H1 (cell line): Measurements from ENCODE around the gene CTCF. TPM values are rescaled to one million over a fixed set of nuclear protein-coding genes. Genes with fewer than 3 reads are reported as not detected.

Source experiments
- CTCF ChIA-PET: fragments of 300-600 bp; sonication (Branson Sonifier 250); formaldehyde crosslinking; loops from one replicate; lab custom pipeline; 2021; ENCODE audit not compliant: partially characterized antibody; lab: Charles Lee
- POLR2A ChIA-PET: fragments of 300-600 bp; sonication (Branson Sonifier 250); formaldehyde crosslinking; loops from one replicate; lab custom pipeline; 2021; ENCODE audit warnings: inconsistent platforms; ENCODE audit not compliant: partially characterized antibody; lab: Charles Lee
- DNase-seq, 2 experiments: peaks; one replicate each; pipeline versions ENCODE4 v3.0.0 to v3.0.0-alpha.2; 2010 to 2022; ENCODE audit warnings: low spot score in 2 of 2, low read depth in 1 of 2, mixed read lengths in 1 of 2
- FAIRE-seq: peaks from 2 replicates; lab custom pipeline; 2011; peaks lifted over from hg19 to GRCh38; lab: Jason Lieb, UNC
- H2AFZ ChIP-seq: 2 replicates; pipeline ENCODE4 v1.8.1; 2012; ENCODE audit warnings: low read length, inconsistent platforms
- H2AK5ac ChIP-seq: 2 replicates; pipeline ENCODE4 v1.6.1; 2013; ENCODE audit warnings: low read depth, low read length
- H2BK120ac ChIP-seq: replicated peaks from 2 replicates; pipeline ENCODE3; 2013; ENCODE audit warnings: low read depth, low read length, inconsistent platforms
- H2BK12ac ChIP-seq: 2 replicates; pipeline ENCODE4 v1.6.1; 2013; ENCODE audit warnings: low read depth, low read length
- H2BK15ac ChIP-seq: 2 replicates; pipeline ENCODE4 v1.6.1; 2013; ENCODE audit warnings: low read length
- H2BK20ac ChIP-seq: 2 replicates; pipeline ENCODE4 v1.6.1; 2013; ENCODE audit warnings: low read length
- H2BK5ac ChIP-seq: 2 replicates; pipeline ENCODE4 v1.6.1; 2013; ENCODE audit warnings: low read depth, low read length
- H3K14ac ChIP-seq: 2 replicates; pipeline ENCODE4 v1.6.1; 2013; ENCODE audit warnings: inconsistent platforms; ENCODE audit not compliant: insufficient read length
- H3K18ac ChIP-seq: 2 replicates; pipeline ENCODE4 v1.6.1; 2013; ENCODE audit warnings: low read length; ENCODE audit errors: extremely low read depth
- H3K23ac ChIP-seq: 2 replicates; pipeline ENCODE4 v1.6.1; 2013; ENCODE audit warnings: inconsistent platforms; ENCODE audit not compliant: insufficient read length
- H3K23me2 ChIP-seq: 2 replicates; pipeline ENCODE4 v1.6.1; 2013; ENCODE audit warnings: low read depth, low read length
- H3K27ac ChIP-seq: 2 replicates; pipeline ENCODE4 v1.6.1; 2011; ENCODE audit warnings: low read depth, low read length, inconsistent platforms
- H3K27me3 ChIP-seq, 4 experiments: replicated peaks in 1 of 4; 1 replicate in 1 of 4; 2 replicates in 3 of 4; pipeline versions ENCODE4 v1.6.1 to v1.8.1; 2011 to 2013; ENCODE audit warnings: low read length in 3 of 4, mild to moderate bottlenecking in 3 of 4, inconsistent platforms in 2 of 4, mixed read lengths in 2 of 4, moderate library complexity in 1 of 4; ENCODE audit not compliant: control insufficient read depth in 3 of 4, insufficient read depth in 3 of 4; ENCODE audit errors: extremely low read depth in 1 of 4
- H3K36me3 ChIP-seq, 4 experiments: 2 replicates each; pipeline versions ENCODE4 v1.6.1 to v1.8.1; 2011 to 2013; ENCODE audit warnings: mild to moderate bottlenecking in 4 of 4, low read length in 3 of 4, moderate library complexity in 2 of 4, control low read depth in 1 of 4, inconsistent platforms in 1 of 4; ENCODE audit not compliant: insufficient read depth in 4 of 4, control insufficient read depth in 2 of 4
- H3K4ac ChIP-seq: replicated peaks from 2 replicates; pipeline ENCODE3; 2013; ENCODE audit warnings: low read length, low read depth, mixed read lengths, inconsistent platforms; ENCODE audit not compliant: insufficient read length
- H3K4me1 ChIP-seq, 4 experiments: replicated peaks in 1 of 4; 1 replicate in 1 of 4; 2 replicates in 3 of 4; pipeline versions ENCODE4 v1.6.1 to v1.8.1; 2011 to 2013; ENCODE audit warnings: low read length in 3 of 4, inconsistent platforms in 2 of 4, mixed read lengths in 1 of 4; ENCODE audit not compliant: insufficient read depth in 4 of 4, control insufficient read depth in 3 of 4
- H3K4me2 ChIP-seq, 2 experiments: 2 replicates each; pipeline versions ENCODE4 v1.6.1 to v1.8.1; 2011 to 2013; ENCODE audit warnings: low read depth in 2 of 2, low read length in 2 of 2, control low read depth in 1 of 2, inconsistent platforms in 1 of 2, mild to moderate bottlenecking in 1 of 2; ENCODE audit not compliant: insufficient read depth in 1 of 2
- H3K4me3 ChIP-seq, 4 experiments: fragments of 200-600, 300-600 bp in 1 of 4; sonication (generic), shearing (Covaris generic), sonication (Bioruptor Twin) in 1 of 4; 2 replicates each; pipeline versions ENCODE4 v1.5.1 to v1.8.1; 2011 to 2016; ENCODE audit warnings: low read length in 4 of 4, low read depth in 3 of 4, control low read depth in 2 of 4, inconsistent platforms in 2 of 4, mild to moderate bottlenecking in 2 of 4, mixed read lengths in 1 of 4, moderate library complexity in 1 of 4; ENCODE audit not compliant: insufficient read depth in 2 of 4; ENCODE audit errors: extremely low read depth in 1 of 4
- H3K56ac ChIP-seq: replicated peaks from 2 replicates; pipeline ENCODE3; 2013; ENCODE audit warnings: low read depth, mild to moderate bottlenecking, mixed read lengths, low read length, inconsistent platforms; ENCODE audit not compliant: insufficient read length
- H3K79me1 ChIP-seq: 2 replicates; pipeline ENCODE4 v1.6.1; 2013; ENCODE audit warnings: low read depth, low read length, control low read depth
- H3K79me2 ChIP-seq, 2 experiments: 2 replicates each; pipeline versions ENCODE4 v1.6.1 to v1.8.1; 2012 to 2013; ENCODE audit warnings: low read length in 2 of 2, mild to moderate bottlenecking in 2 of 2, inconsistent platforms in 1 of 2; ENCODE audit not compliant: insufficient read depth in 2 of 2, control insufficient read depth in 1 of 2
- H3K9ac ChIP-seq, 4 experiments: replicated peaks in 1 of 4; 1 replicate in 1 of 4; 2 replicates in 3 of 4; pipeline versions ENCODE4 v1.6.1 to v1.8.1; 2011 to 2013; ENCODE audit warnings: low read depth in 3 of 4, low read length in 3 of 4, control low read depth in 2 of 4, mild to moderate bottlenecking in 2 of 4, moderate library complexity in 2 of 4, inconsistent platforms in 1 of 4; ENCODE audit errors: extremely low read depth in 1 of 4
- H3K9me3 ChIP-seq, 2 experiments: 2 replicates each; pipeline versions ENCODE4 v1.6.1 to v1.8.1; 2012 to 2013; ENCODE audit warnings: mild to moderate bottlenecking in 2 of 2, moderate library complexity in 2 of 2, control low read depth in 1 of 2, inconsistent platforms in 1 of 2, low read depth in 1 of 2, low read length in 1 of 2, mixed read lengths in 1 of 2; ENCODE audit not compliant: insufficient read depth in 2 of 2
- H4K20me1 ChIP-seq, 2 experiments: replicated peaks in 1 of 2; 2 replicates each; pipeline versions ENCODE3 to v1.8.1; 2011 to 2013; ENCODE audit warnings: inconsistent platforms in 2 of 2, low read length in 2 of 2, mild to moderate bottlenecking in 1 of 2; ENCODE audit not compliant: insufficient read depth in 2 of 2, control insufficient read depth in 1 of 2
- H4K5ac ChIP-seq: 2 replicates; pipeline ENCODE4 v1.6.1; 2013; ENCODE audit warnings: low read length, low read depth, mixed read lengths, inconsistent platforms; ENCODE audit not compliant: insufficient read length
- H4K8ac ChIP-seq: 2 replicates; pipeline ENCODE4 v1.8.0; 2013; ENCODE audit warnings: mild to moderate bottlenecking, moderate library complexity, low read length, inconsistent platforms; ENCODE audit not compliant: insufficient read depth; ENCODE audit errors: extremely low read depth
- H4K91ac ChIP-seq: replicated peaks from 2 replicates; pipeline ENCODE3; 2013; ENCODE audit warnings: low read length, mixed read lengths, inconsistent platforms; ENCODE audit not compliant: insufficient read length
- ATF3 ChIP-seq: IDR thresholded peaks from 2 replicates; pipeline ENCODE4 v1.6.1; 2011; ENCODE audit warnings: low read depth, mild to moderate bottlenecking, low read length; ENCODE audit not compliant: insufficient read depth
- BCL11A ChIP-seq, 2 experiments: IDR thresholded peaks; one replicate each; pipeline ENCODE4 v1.6.1; 2011; ENCODE audit warnings: low read depth in 2 of 2, low read length in 2 of 2, mild to moderate bottlenecking in 2 of 2
- HDAC2 ChIP-seq, 2 experiments: fragments of 300-600 bp in 1 of 2; sonication (generic) in 1 of 2; IDR thresholded peaks; 2 replicates each; pipeline ENCODE4 v1.6.1; 2011 to 2012; ENCODE audit warnings: low read depth in 2 of 2, low read length in 2 of 2, mild to moderate bottlenecking in 2 of 2, moderate library complexity in 2 of 2, borderline replicate concordance in 1 of 2, inconsistent platforms in 1 of 2
- JUN ChIP-seq: IDR thresholded peaks from 2 replicates; pipeline ENCODE4 v1.6.1; 2011; ENCODE audit warnings: low read depth, mild to moderate bottlenecking, improper control_type of control experiment, low read length
- KDM4A ChIP-seq: IDR thresholded peaks from one replicate; pipeline ENCODE4 v1.7.1; 2012; ENCODE audit warnings: low read depth, mild to moderate bottlenecking, moderate library complexity, low read length, inconsistent platforms; ENCODE audit not compliant: severe bottlenecking
- POLR2AphosphoS5 ChIP-seq: IDR thresholded peaks from 2 replicates; pipeline ENCODE4 v1.6.1; 2011; ENCODE audit warnings: low read depth, low read length
- SP1 ChIP-seq: IDR thresholded peaks from 2 replicates; pipeline ENCODE4 v1.6.1; 2011; ENCODE audit warnings: low read depth, low read length
- USF2 ChIP-seq: IDR thresholded peaks from 2 replicates; pipeline ENCODE4 v1.6.1; 2011; ENCODE audit warnings: low read length, improper control_type of control experiment
- WGBS, 2 experiments: shearing (Covaris generic) in 1 of 2; methylation state at CpG; one replicate each; pipeline versions ENCODE4 v1.1.6 to v1.1.7; 2013 to 2015; ENCODE audit warnings: low lambda C conversion rate in 2 of 2, mixed read lengths in 2 of 2, inconsistent platforms in 1 of 2, low coverage in 1 of 2, missing lambda C conversion rate in 1 of 2; ENCODE audit not compliant: insufficient replicate concordance in 2 of 2, insufficient coverage in 1 of 2, insufficient read length in 1 of 2; ENCODE audit errors: extremely low coverage in 1 of 2, missing lambda C conversion rate in 1 of 2; 5-methylcytosine and 5-hydroxymethylcytosine counted together
- polyA plus RNA-seq, 7 experiments: library from polyadenylated mRNA; depleted of rRNA in 3 of 7; stranded (reverse) in 5 of 7; unstranded in 2 of 7; fragments of >200 nt in 5 of 7; fragments of 200-250 nt in 2 of 7; gene quantifications; 1 replicate in 5 of 7; 2 replicates in 1 of 7; 4 replicates in 1 of 7; pipeline versions ENCODE4 v1.2.1 to v1.2.3, GENCODE V29; 2011 to 2013; ENCODE audit warnings: missing spikeins in 2 of 7, mixed read lengths in 2 of 7
- total RNA-seq: library from RNA; stranded (reverse); fragmentation: NEBNext Ultra II Directional; extraction: Animal tissue kit (Norgen Biotek cat#: 25700); gene quantifications from 2 replicates; pipeline ENCODE4 v1.2.1, GENCODE V29; 2021
- TF ChIP-seq, protein P1 (sequence below), 3 experiments: IDR thresholded peaks; 1 replicate in 2 of 3; 2 replicates in 1 of 3; pipeline versions ENCODE4 v1.5.1 to v1.6.1; 2011; ENCODE audit warnings: low read length in 3 of 3, mild to moderate bottlenecking in 3 of 3, inconsistent platforms in 2 of 3, low read depth in 1 of 3, moderate library complexity in 1 of 3; ENCODE audit not compliant: insufficient read depth in 1 of 3; ENCODE audit errors: control extremely low read depth in 1 of 3

The CTCF gene
- total and polyA plus RNA-seq, 2 of the 8 experiments (the other 6 are each of a cell fraction or from before 2014, with no cell fraction given): 32.4 to 66.0 TPM

GRCh38 chr16:67655363-67655762, 93.0 kb downstream of the CTCF start:
- no peak overlapping the region for H3K9ac ChIP-seq
- H4K8ac ChIP-seq: no peak overlapping the region
- H3K36me3 ChIP-seq: peaks cover 0 to 4% (median 2%) of the 10 kb centered on the region in 4 experiments; a peak in 1 of 8 replicates
- no peak overlapping the region for H2AFZ ChIP-seq
- no peak overlapping the region for H4K91ac ChIP-seq
- no peak overlapping the region for H3K4ac ChIP-seq
- no peak overlapping the region for H3K27ac ChIP-seq
- H4K5ac ChIP-seq: no peak overlapping the region
- no peaks in the 10 kb centered on the region; the same call in 1 of the 2 replicates for H3K79me1 ChIP-seq
- POLR2A ChIA-PET: interaction anchor here (1.4 kb wide), 1 partner anchor 108 kb away, joined by 3 read pairs; no protein-coding TSS in a partner anchor
- no peak overlapping the region for H3K4me3 ChIP-seq
- H3K4me2 ChIP-seq: no peak overlapping the region
- no peak for DNase-seq
- H3K14ac ChIP-seq: no peak overlapping the region
- H3K27me3 ChIP-seq: peaks cover 0 to 13% (median 10%) of the 10 kb centered on the region in 4 experiments; a peak in 4 of 7 replicates
- H2BK20ac ChIP-seq: no peak overlapping the region
- H3K79me2 ChIP-seq: no peaks in the 10 kb centered on the region
- WGBS, 2 experiments: 89% methylated on average over 4 of the region's 4 CpGs; no CpG with 5 or more reads in 1 of the 2 experiments
- peaks cover 0 to 10% (median 5%) of the 10 kb centered on the region in 4 experiments; a peak in 4 of 7 replicates for H3K4me1 ChIP-seq
- H3K18ac ChIP-seq: no peak overlapping the region
- H3K23ac ChIP-seq: no peak overlapping the region
- H4K20me1 ChIP-seq: peaks cover 5 to 14% of the 10 kb centered on the region in 2 experiments
- no peak overlapping the region for H2BK12ac ChIP-seq
- H2AK5ac ChIP-seq: no peak overlapping the region
- H2BK5ac ChIP-seq: no peak overlapping the region
- H2BK120ac ChIP-seq: no peak overlapping the region
- CTCF ChIA-PET: interaction anchor here (1.2 to 4.0 kb wide), 2 partner anchors 11 to 13 kb away, joined by 3 to 23 read pairs; no protein-coding TSS in a partner anchor
- H3K56ac ChIP-seq: no peak overlapping the region
- no peak overlapping the region for H2BK15ac ChIP-seq
- no peaks in the 10 kb centered on the region for H3K9me3 ChIP-seq
- FAIRE-seq: no peak
- peaks cover 11% of the 10 kb centered on the region for H3K23me2 ChIP-seq
- TF ChIP-seq SP1 (no peak), KDM4A (no peak), ATF3 (no peak), HDAC2 (IDR thresholded peaks at IDR 0.05; ENCODE audit: borderline replicate concordance in 1 of 2, low read depth in 2 of 2, low read length in 2 of 2) (no peak), BCL11A (IDR thresholded peaks at IDR 0.05; ENCODE audit: low read depth in 2 of 2, low read length in 2 of 2) (no peak), USF2 (no peak), POLR2AphosphoS5 (no peak), JUN (no peak)
- TF ChIP-seq, protein P1, sequence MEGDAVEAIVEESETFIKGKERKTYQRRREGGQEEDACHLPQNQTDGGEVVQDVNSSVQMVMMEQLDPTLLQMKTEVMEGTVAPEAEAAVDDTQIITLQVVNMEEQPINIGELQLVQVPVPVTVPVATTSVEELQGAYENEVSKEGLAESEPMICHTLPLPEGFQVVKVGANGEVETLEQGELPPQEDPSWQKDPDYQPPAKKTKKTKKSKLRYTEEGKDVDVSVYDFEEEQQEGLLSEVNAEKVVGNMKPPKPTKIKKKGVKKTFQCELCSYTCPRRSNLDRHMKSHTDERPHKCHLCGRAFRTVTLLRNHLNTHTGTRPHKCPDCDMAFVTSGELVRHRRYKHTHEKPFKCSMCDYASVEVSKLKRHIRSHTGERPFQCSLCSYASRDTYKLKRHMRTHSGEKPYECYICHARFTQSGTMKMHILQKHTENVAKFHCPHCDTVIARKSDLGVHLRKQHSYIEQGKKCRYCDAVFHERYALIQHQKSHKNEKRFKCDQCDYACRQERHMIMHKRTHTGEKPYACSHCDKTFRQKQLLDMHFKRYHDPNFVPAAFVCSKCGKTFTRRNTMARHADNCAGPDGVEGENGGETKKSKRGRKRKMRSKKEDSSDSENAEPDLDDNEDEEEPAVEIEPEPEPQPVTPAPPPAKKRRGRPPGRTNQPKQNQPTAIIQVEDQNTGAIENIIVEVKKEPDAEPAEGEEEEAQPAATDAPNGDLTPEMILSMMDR (IDR thresholded peaks at IDR 0.05; ENCODE audit: control extremely low read depth in 1 of 3, insufficient read depth in 1 of 3, low read depth in 1 of 3, low read length in 3 of 3): no peak
